Activated CD4-positive, alpha-beta T cell treated with anti-CD3 and anti-CD28 coated beads, Interleukin-2, amount 50 U/mL, for 1 hour (primary cell): ENCODE results near the gene MKI67.
A peak's percentile ranks its signal among the peaks of the same experiment; 100 is the strongest.
"Not testable (repeated sequence)": the region's sequence is repeated elsewhere in the genome, so short reads cannot be mapped to it uniquely, and the experiment has no call there.

Experiments
- DNase-seq: peaks from one replicate; pipeline ENCODE4 v3.0.0-alpha.2; 2020

Gene MKI67

GRCh38 chr10:128125944-128126764 lies at the start of gene MKI67:
TSS of gene MKI67 (minus strand) at chr10:128126423. CDS start at chr10:128125667, 756 bp downstream.
- DNase-seq: peak; percentile 86

- DNase-seq: no peak
These were observed 48.6 kb upstream of the MKI67 start for GRCh38 chr10:128174581-128175559.

GRCh38 chr10:128173386-128173785 lies 47.2 kb upstream of the MKI67 start:
- DNase-seq: no peak

GRCh38 chr10:128172756-128173155 lies 46.5 kb upstream of the MKI67 start:
- DNase-seq: no peak

- no peak for DNase-seq
These were observed 43.7 kb upstream of the MKI67 start for GRCh38 chr10:128169811-128170379.

- DNase-seq: no peak
These were observed 41.8 kb upstream of the MKI67 start for GRCh38 chr10:128167926-128168520.

- DNase-seq: not testable (repeated sequence)
These were observed 40.9 kb upstream of the MKI67 start for GRCh38 chr10:128167123-128167522.

GRCh38 chr10:128166151-128166550 lies 39.9 kb upstream of the MKI67 start:
- no peak for DNase-seq

GRCh38 chr10:128165536-128165935 lies 39.3 kb upstream of the MKI67 start:
- DNase-seq: no peak

- no peak for DNase-seq
These were observed 37.5 kb upstream of the MKI67 start for GRCh38 chr10:128163701-128164100.

- no peak for DNase-seq
These were observed 34.8 kb upstream of the MKI67 start for GRCh38 chr10:128161031-128161430.

GRCh38 chr10:128160297-128160711 lies 34.1 kb upstream of the MKI67 start:
- DNase-seq: no peak

GRCh38 chr10:128158021-128158795 lies 32.0 kb upstream of the MKI67 start:
- no peak for DNase-seq

- no peak for DNase-seq
These were observed 31.0 kb upstream of the MKI67 start for GRCh38 chr10:128156999-128157755.

- no peak for DNase-seq
These were observed 26.7 kb upstream of the MKI67 start for GRCh38 chr10:128152741-128153580.

GRCh38 chr10:128151031-128151430 lies 24.8 kb upstream of the MKI67 start:
- no peak for DNase-seq

GRCh38 chr10:128150561-128150960 lies 24.3 kb upstream of the MKI67 start:
- no peak for DNase-seq

- peak; percentile 73 for DNase-seq
These were observed 23.8 kb upstream of the MKI67 start for GRCh38 chr10:128150045-128150493.

GRCh38 chr10:128149267-128150014 lies 23.2 kb upstream of the MKI67 start:
- no peak for DNase-seq
